22Rv1 (cell line): ENCODE data around the gene CBLN2.

Source experiments
- H3K27ac ChIP-seq: fragments of 450-650 bp; 2 replicates; pipeline ENCODE4 v1.5.1; 2017
- ZFX ChIP-seq: fragments of 450-650 bp; IDR thresholded peaks from 2 replicates; pipeline ENCODE4 v1.6.1; 2017; ENCODE audit warnings: antibody characterized with exemption, borderline replicate concordance
- TF ChIP-seq, protein P1 (sequence below): fragments of 450-650 bp; IDR thresholded peaks from 2 replicates; pipeline ENCODE4 v1.5.1; 2017; ENCODE audit warnings: mild to moderate bottlenecking

CBLN2 gene

DNA sequence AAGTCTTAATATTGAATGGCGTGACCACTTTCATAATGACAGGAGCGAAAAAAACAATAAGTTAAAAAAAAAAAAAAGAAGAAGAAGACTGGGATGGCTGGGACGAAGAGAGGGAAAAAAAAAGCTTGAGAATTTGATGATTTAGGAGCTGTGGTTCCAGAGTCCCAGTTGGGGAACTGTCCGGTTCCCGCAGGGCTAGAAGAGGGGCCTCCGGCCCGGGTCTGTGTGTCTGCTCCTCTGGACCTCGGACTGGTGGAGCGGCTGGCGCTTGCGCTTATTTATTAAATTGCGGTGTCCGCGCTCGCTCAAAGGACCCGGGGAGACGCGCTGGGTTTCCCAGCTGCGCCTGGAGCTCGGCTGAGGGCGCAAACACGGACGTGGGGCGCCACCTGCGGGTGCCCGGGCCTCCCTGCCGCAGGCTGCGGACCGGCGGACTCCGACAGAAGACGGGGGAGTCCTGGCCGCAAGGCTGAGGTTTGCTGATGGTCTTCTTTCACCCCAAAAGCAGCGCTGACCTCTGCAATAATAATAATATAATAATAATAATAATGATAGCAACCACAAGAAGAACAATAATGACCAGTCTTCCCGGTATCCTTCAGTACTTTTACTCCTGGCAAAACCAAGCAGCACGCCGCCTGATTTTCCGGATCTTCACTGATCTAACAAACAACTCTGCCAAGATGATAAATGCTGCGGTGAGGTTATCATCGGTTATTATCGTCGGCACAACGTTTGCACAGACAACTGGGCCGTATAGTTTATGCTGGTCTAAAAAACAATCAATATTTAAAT, at the start of gene CBLN2:
Gene CBLN2, minus strand, starts transcription at position 251 of the 795 bp plus-strand sequence. CDS start 2,182 bp downstream, outside the sequence.
- peak within 1 kb of the TSS; percentile 65 for H3K27ac ChIP-seq
- no peak for TF ChIP-seq ZFX
- TF ChIP-seq, protein P1, sequence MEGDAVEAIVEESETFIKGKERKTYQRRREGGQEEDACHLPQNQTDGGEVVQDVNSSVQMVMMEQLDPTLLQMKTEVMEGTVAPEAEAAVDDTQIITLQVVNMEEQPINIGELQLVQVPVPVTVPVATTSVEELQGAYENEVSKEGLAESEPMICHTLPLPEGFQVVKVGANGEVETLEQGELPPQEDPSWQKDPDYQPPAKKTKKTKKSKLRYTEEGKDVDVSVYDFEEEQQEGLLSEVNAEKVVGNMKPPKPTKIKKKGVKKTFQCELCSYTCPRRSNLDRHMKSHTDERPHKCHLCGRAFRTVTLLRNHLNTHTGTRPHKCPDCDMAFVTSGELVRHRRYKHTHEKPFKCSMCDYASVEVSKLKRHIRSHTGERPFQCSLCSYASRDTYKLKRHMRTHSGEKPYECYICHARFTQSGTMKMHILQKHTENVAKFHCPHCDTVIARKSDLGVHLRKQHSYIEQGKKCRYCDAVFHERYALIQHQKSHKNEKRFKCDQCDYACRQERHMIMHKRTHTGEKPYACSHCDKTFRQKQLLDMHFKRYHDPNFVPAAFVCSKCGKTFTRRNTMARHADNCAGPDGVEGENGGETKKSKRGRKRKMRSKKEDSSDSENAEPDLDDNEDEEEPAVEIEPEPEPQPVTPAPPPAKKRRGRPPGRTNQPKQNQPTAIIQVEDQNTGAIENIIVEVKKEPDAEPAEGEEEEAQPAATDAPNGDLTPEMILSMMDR, result peak; percentile 89

GRCh38 chr18:72588360-72588759, 44.2 kb upstream of the CBLN2 start:
- no peak overlapping the region for H3K27ac ChIP-seq
- TF ChIP-seq ZFX, result no peak
- TF ChIP-seq, protein P1, result no peak

GRCh38 chr18:72584787-72585186, 40.6 kb upstream of the CBLN2 start:
- H3K27ac ChIP-seq, result no peak overlapping the region
- no peak for TF ChIP-seq ZFX

DNA sequence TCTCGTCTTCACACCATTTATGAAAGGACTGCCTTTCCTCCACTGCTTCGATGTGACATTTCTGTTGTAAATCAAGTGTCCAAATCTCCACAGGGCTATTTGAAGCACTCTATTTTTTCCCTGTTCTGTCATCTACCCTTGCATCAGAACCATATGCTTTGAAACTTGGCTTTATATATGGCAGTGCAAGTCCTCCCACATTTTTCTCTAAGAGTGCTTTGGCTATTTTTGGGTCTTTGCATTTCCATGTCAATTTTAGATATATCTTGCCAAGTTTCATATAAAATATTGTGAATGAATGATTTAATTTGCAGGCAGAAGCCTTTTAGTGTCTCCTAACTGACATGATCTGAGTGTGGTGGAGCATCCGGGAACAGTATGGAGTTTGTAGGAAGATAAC, 37.8 kb upstream of the CBLN2 start:
- TF ChIP-seq ZFX, result no peak
- TF ChIP-seq, protein P1, result no peak
- no peak overlapping the region for H3K27ac ChIP-seq

GRCh38 chr18:72572896-72573295, 28.8 kb upstream of the CBLN2 start:
- H3K27ac ChIP-seq, result no peak overlapping the region
- no peak for TF ChIP-seq ZFX
- TF ChIP-seq, protein P1, result no peak

DNA sequence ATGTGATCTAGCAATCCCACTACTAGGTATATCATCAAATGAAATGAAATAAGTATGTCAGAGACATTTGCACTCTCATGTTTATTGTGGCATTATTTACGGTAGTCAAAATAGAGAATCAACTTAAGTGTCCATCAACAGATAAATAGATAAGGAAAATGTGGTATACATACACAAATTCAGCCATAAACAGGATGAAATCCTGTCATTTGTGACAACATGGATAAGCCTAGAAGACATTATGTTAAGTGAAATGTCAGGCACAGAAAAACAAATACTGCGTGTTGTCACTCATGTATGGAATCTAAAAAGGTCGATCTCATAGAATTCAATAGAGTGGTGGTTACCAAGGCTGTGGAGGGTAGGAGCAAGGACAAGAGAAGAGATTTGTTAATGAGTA, 22.1 kb upstream of the CBLN2 start:
- no peak for TF ChIP-seq ZFX
- TF ChIP-seq, protein P1, result no peak

GRCh38 chr18:72555968-72556367, 11.8 kb upstream of the CBLN2 start:
- no peak for TF ChIP-seq ZFX
- TF ChIP-seq, protein P1, result no peak
- H3K27ac ChIP-seq, result no peak overlapping the region

More for the DNA sequence above, 22.1 kb upstream of the CBLN2 start:
- no peak overlapping the region for H3K27ac ChIP-seq
